ENCODE results near the gene GPR107.

GPR107 gene

GRCh38 chr9:130137081-130137640 lies 83.5 kb downstream of the GPR107 start:
- DNase-seq (ENCODE audit: low read depth in 2 of 2), result no peak

GRCh38 chr9:130137641-130138081 lies 84.0 kb downstream of the GPR107 start:
- DNase-seq (ENCODE audit: low read depth in 2 of 2), result no peak

- DNase-seq (ENCODE audit: low read depth in 2 of 2), result no peak
These were observed 84.5 kb downstream of the GPR107 start for GRCh38 chr9:130138171-130138653.

GRCh38 chr9:130138791-130139190 lies 85.1 kb downstream of the GPR107 start:
- DNase-seq (ENCODE audit: low read depth in 2 of 2), result no peak

- no peak for DNase-seq (ENCODE audit: low read depth in 2 of 2)
These were observed 85.5 kb downstream of the GPR107 start for GRCh38 chr9:130139251-130139650.

- no peak for DNase-seq (ENCODE audit: low read depth in 2 of 2)
These were observed 87.0 kb downstream of the GPR107 start for GRCh38 chr9:130140706-130141105.

- no peak for DNase-seq (ENCODE audit: low read depth in 2 of 2)
These were observed 88.3 kb downstream of the GPR107 start for GRCh38 chr9:130142056-130142455.

GRCh38 chr9:130142641-130143040 lies 88.9 kb downstream of the GPR107 start:
- DNase-seq (ENCODE audit: low read depth in 2 of 2), result no peak

- DNase-seq (ENCODE audit: low read depth in 2 of 2), result no peak
These were observed 89.7 kb downstream of the GPR107 start for GRCh38 chr9:130143279-130143893.

GRCh38 chr9:130143958-130144366 lies 90.3 kb downstream of the GPR107 start:
- DNase-seq (ENCODE audit: low read depth in 2 of 2), result no peak

GRCh38 chr9:130144703-130145102 lies 91.0 kb downstream of the GPR107 start:
- no peak for DNase-seq (ENCODE audit: low read depth in 2 of 2)

- no peak for DNase-seq (ENCODE audit: low read depth in 2 of 2)
These were observed 92.0 kb downstream of the GPR107 start for GRCh38 chr9:130145658-130146057.

GRCh38 chr9:130147198-130147597 lies 93.5 kb downstream of the GPR107 start:
- DNase-seq (ENCODE audit: low read depth in 2 of 2), result no peak

- no peak for DNase-seq (ENCODE audit: low read depth in 2 of 2)
These were observed 94.2 kb downstream of the GPR107 start for GRCh38 chr9:130147910-130148309.

- no peak for DNase-seq (ENCODE audit: low read depth in 2 of 2)
These were observed 95.3 kb downstream of the GPR107 start for GRCh38 chr9:130149031-130149430.

- no peak for DNase-seq (ENCODE audit: low read depth in 2 of 2)
These were observed 96.1 kb downstream of the GPR107 start for GRCh38 chr9:130149654-130150286.

- DNase-seq (ENCODE audit: low read depth in 2 of 2), result no peak
These were observed 97.2 kb downstream of the GPR107 start for GRCh38 chr9:130150779-130151382.

- DNase-seq (ENCODE audit: low read depth in 2 of 2), result no peak
These were observed 101.1 kb downstream of the GPR107 start for GRCh38 chr9:130154816-130155215.

GRCh38 chr9:130155647-130156046 lies 101.9 kb downstream of the GPR107 start:
- DNase-seq (ENCODE audit: low read depth in 2 of 2), result no peak

- no peak for DNase-seq (ENCODE audit: low read depth in 2 of 2)
These were observed 103.0 kb downstream of the GPR107 start for GRCh38 chr9:130156672-130157071.

- no peak for DNase-seq (ENCODE audit: low read depth in 2 of 2)
These were observed 103.4 kb downstream of the GPR107 start for GRCh38 chr9:130157079-130157478.

- DNase-seq (ENCODE audit: low read depth in 2 of 2), result no peak
These were observed 104.3 kb downstream of the GPR107 start for GRCh38 chr9:130158001-130158400.

- no peak for DNase-seq (ENCODE audit: low read depth in 2 of 2)
These were observed 105.4 kb downstream of the GPR107 start for GRCh38 chr9:130159057-130159456.

Measured in stimulated activated CD4-positive, alpha-beta T cell treated with anti-CD3 and anti-CD28 coated beads, Interleukin-1b, Interleukin-23, amount 100 ng/mL, for 4 hours (primary cell).